ENCODE results near the gene TVP23C. TPM values are rescaled to one million over a fixed set of nuclear protein-coding genes. Genes with fewer than 3 reads are reported as not detected.
"Not testable (repeated sequence)": the region's sequence is repeated elsewhere in the genome, so short reads cannot be mapped to it uniquely, and the experiment has no call there.

Gene TVP23C
- total RNA-seq, 2 donors from 2014 or later = 5.7 to 10.6 TPM

- DNase-seq; intact Hi-C loops (cut with DNase I): not testable (repeated sequence)
Measured at GRCh38 chr17:15540371-15541219, 22.7 kb downstream of the TVP23C start.

GRCh38 chr17:15533122-15533521 lies 30.2 kb downstream of the TVP23C start:
- DNase-seq; intact Hi-C loops (cut with DNase I); ATAC-seq: not testable (repeated sequence)

More at GRCh38 chr17:15540371-15541219, 22.7 kb downstream of the TVP23C start:
- ATAC-seq = peak; percentile 50 to 77

- peak; percentile 71 to 84 for ATAC-seq
- DNase-seq; intact Hi-C loops (cut with DNase I): not testable (repeated sequence)
Measured at GRCh38 chr17:15526292-15527218, 36.7 kb downstream of the TVP23C start.

- intact Hi-C loops (cut with DNase I); DNase-seq: not testable (repeated sequence)
Measured at GRCh38 chr17:15524990-15525985, 38.0 kb downstream of the TVP23C start.

GRCh38 chr17:15516150-15516549 lies 47.1 kb downstream of the TVP23C start:
- DNase-seq (no peak), ATAC-seq (no peak)
- intact Hi-C loops (cut with DNase I) = no loop called here

More at GRCh38 chr17:15524990-15525985, 38.0 kb downstream of the TVP23C start:
- ATAC-seq = peak; percentile 62 to 86

- intact Hi-C loops (cut with DNase I) = no loop called here
- DNase-seq (no peak), ATAC-seq (no peak)
Measured at GRCh38 chr17:15514469-15514868, 48.8 kb downstream of the TVP23C start.

GRCh38 chr17:15513856-15514459 lies 49.3 kb downstream of the TVP23C start:
- intact Hi-C loops (cut with DNase I) = no loop called here
- DNase-seq (no peak), ATAC-seq (no peak)

- no peak for DNase-seq
- peak in 1 of 2 donors; percentile 32 for ATAC-seq
- intact Hi-C loops (cut with DNase I) = no loop called here
Measured at GRCh38 chr17:15513058-15513791, 50.1 kb downstream of the TVP23C start.

- intact Hi-C loops (cut with DNase I) = no loop called here
- ATAC-seq (no peak), DNase-seq (no peak)
Measured at GRCh38 chr17:15512071-15512709, 51.1 kb downstream of the TVP23C start.

GRCh38 chr17:15511142-15511541 lies 52.1 kb downstream of the TVP23C start:
- intact Hi-C loops (cut with DNase I) = no loop called here
- DNase-seq (no peak), ATAC-seq (no peak)

GRCh38 chr17:15510361-15510760 lies 52.9 kb downstream of the TVP23C start:
- intact Hi-C loops (cut with DNase I) = no loop called here

GRCh38 chr17:15509095-15509494 lies 54.2 kb downstream of the TVP23C start:
- ATAC-seq (peak in 1 of 2 donors; percentile 15), DNase-seq (no peak)
- intact Hi-C loops (cut with DNase I) = no loop called here

More at GRCh38 chr17:15510361-15510760, 52.9 kb downstream of the TVP23C start:
- DNase-seq (no peak), ATAC-seq (peak in 1 of 2 donors; percentile 53)

GRCh38 chr17:15508466-15508865 lies 54.8 kb downstream of the TVP23C start:
- intact Hi-C loops (cut with DNase I) = no loop called here
- peak in 1 of 2 donors; percentile 19 for ATAC-seq
- no peak for DNase-seq

GRCh38 chr17:15507896-15508295 lies 55.4 kb downstream of the TVP23C start:
- ATAC-seq = no peak
- DNase-seq = no peak
- intact Hi-C loops (cut with DNase I) = no loop called here

- ATAC-seq = no peak
- intact Hi-C loops (cut with DNase I) = no loop called here
Measured at GRCh38 chr17:15507001-15507400, 56.3 kb downstream of the TVP23C start.

GRCh38 chr17:15505708-15506107 lies 57.6 kb downstream of the TVP23C start:
- ATAC-seq; intact Hi-C loops (cut with DNase I); DNase-seq: not testable (repeated sequence)

More at GRCh38 chr17:15507001-15507400, 56.3 kb downstream of the TVP23C start:
- no peak for DNase-seq

- ATAC-seq (no peak), DNase-seq (no peak)
- intact Hi-C loops (cut with DNase I) = loop anchor here (2.0 to 5.0 kb wide), 3 partner anchors 66 to 243 kb away; no protein-coding TSS in a partner anchor
Measured at GRCh38 chr17:15503731-15504130, 59.6 kb downstream of the TVP23C start.

Measured in left cardiac atrium (tissue), 4 donors.